IMR-90 (cell line): ENCODE measurements around the gene INPP5D. TPM values are rescaled to one million over a fixed set of nuclear protein-coding genes. Genes with fewer than 3 reads are reported as not detected.

ENCODE experiments used
- ATAC-seq: fragments of 200-7000 bp; cut with Tn5 transposase; 2 replicates; pipeline ENCODE4 v1.9.1; 2020; ENCODE audit warnings: low read depth, mild to moderate bottlenecking, moderate library complexity
- BruUV-seq: library from RNA; stranded (reverse); fragments of 400-500 nt; replicated peaks from 2 replicates; lab custom pipeline; 2021; lab: Mats Ljungman, UMichigan
- CTCF ChIA-PET: fragments of 300-600 bp; formaldehyde crosslinking; extraction: SDS; loops from one replicate; lab custom pipeline; 2021; ENCODE audit warnings: antibody characterized with exemption; lab: Yijun Ruan, JAX
- POLR2A ChIA-PET: fragments of 300-600 bp; sonication (Branson Sonifier 250); formaldehyde crosslinking; loops from one replicate; lab custom pipeline; 2022; ENCODE audit warnings: antibody characterized with exemption; ENCODE audit not compliant: unreplicated experiment; lab: Charles Lee
- DNase-seq: peaks from one replicate; pipeline ENCODE4 v3.0.0; 2013
- H2AFZ ChIP-seq: replicated peaks from 2 replicates; pipeline ENCODE3; 2013; ENCODE audit warnings: low read length, mild to moderate bottlenecking; ENCODE audit not compliant: poor library complexity
- H2AK5ac ChIP-seq: 2 replicates; pipeline ENCODE4 v1.6.1; 2013; ENCODE audit warnings: low read depth, low read length, inconsistent platforms
- H2AK9ac ChIP-seq: replicated peaks from 2 replicates; pipeline ENCODE3; 2013; ENCODE audit warnings: mild to moderate bottlenecking, low read depth, low read length, moderate library complexity; ENCODE audit not compliant: poor library complexity
- H2BK120ac ChIP-seq: 2 replicates; pipeline ENCODE4 v1.6.1; 2013; ENCODE audit warnings: low read depth, low read length, inconsistent platforms
- H2BK15ac ChIP-seq: 3 replicates; pipeline ENCODE4 v1.6.1; 2013; ENCODE audit warnings: low read depth, low read length, inconsistent platforms
- H2BK20ac ChIP-seq: 2 replicates; pipeline ENCODE4 v1.6.1; 2013; ENCODE audit warnings: low read depth, mild to moderate bottlenecking, inconsistent platforms, low read length, moderate library complexity
- H2BK5ac ChIP-seq: 2 replicates; pipeline ENCODE4 v1.6.1; 2013; ENCODE audit warnings: mild to moderate bottlenecking, low read depth, low read length, inconsistent platforms; ENCODE audit not compliant: poor library complexity, severe bottlenecking
- H3K14ac ChIP-seq: replicated peaks from 2 replicates; pipeline ENCODE4 v1.6.1; 2013; ENCODE audit warnings: low read depth, low read length, inconsistent platforms
- H3K18ac ChIP-seq: 2 replicates; pipeline ENCODE4 v1.6.1; 2013; ENCODE audit warnings: low read depth, low read length, control low read depth
- H3K23ac ChIP-seq: 2 replicates; pipeline ENCODE4 v1.6.1; 2013; ENCODE audit warnings: low read depth, low read length, inconsistent platforms
- H3K27ac ChIP-seq: 2 replicates; pipeline ENCODE4 v1.5.1; 2013; ENCODE audit warnings: mild to moderate bottlenecking, control low read depth, low read length; ENCODE audit not compliant: insufficient read depth
- H3K27me3 ChIP-seq: 2 replicates; pipeline ENCODE4 v1.6.1; 2013; ENCODE audit warnings: low read length; ENCODE audit not compliant: control insufficient read depth, insufficient read depth
- H3K36me3 ChIP-seq: 2 replicates; pipeline ENCODE4 v1.6.1; 2013; ENCODE audit warnings: low read length, mixed read lengths; ENCODE audit not compliant: control insufficient read depth, insufficient read depth
- H3K4ac ChIP-seq: 2 replicates; pipeline ENCODE4 v1.6.1; 2013; ENCODE audit warnings: low read depth, low read length, inconsistent platforms
- H3K4me1 ChIP-seq: 2 replicates; pipeline ENCODE4 v1.6.1; 2013; ENCODE audit warnings: low read length, mixed read lengths; ENCODE audit not compliant: control insufficient read depth, insufficient read depth
- H3K4me2 ChIP-seq: 2 replicates; pipeline ENCODE4 v1.6.1; 2013; ENCODE audit warnings: low read depth, mild to moderate bottlenecking, control low read depth, low read length, moderate library complexity
- H3K4me3 ChIP-seq: 2 replicates; pipeline ENCODE4 v1.5.1; 2013; ENCODE audit warnings: low read depth, mild to moderate bottlenecking, control low read depth, low read length, moderate library complexity; ENCODE audit not compliant: insufficient read depth
- H3K56ac ChIP-seq: 2 replicates; pipeline ENCODE4 v1.6.1; 2013; ENCODE audit warnings: low read length, inconsistent platforms; ENCODE audit not compliant: insufficient read depth; ENCODE audit errors: extremely low read depth
- H3K79me1 ChIP-seq, 2 experiments: 2 replicates each; pipeline ENCODE4 v1.6.1; 2013; ENCODE audit warnings: low read length in 2 of 2, inconsistent platforms in 1 of 2, low read depth in 1 of 2
- H3K9ac ChIP-seq: 2 replicates; pipeline ENCODE4 v1.6.1; 2013; ENCODE audit warnings: low read depth, low read length, control low read depth
- H3K9me1 ChIP-seq: 2 replicates; pipeline ENCODE4 v1.6.1; 2013; ENCODE audit warnings: low read length, inconsistent platforms; ENCODE audit not compliant: insufficient read depth
- H3K9me3 ChIP-seq: 2 replicates; pipeline ENCODE4 v1.6.1; 2013; ENCODE audit warnings: low read length; ENCODE audit not compliant: control insufficient read depth, insufficient read depth
- H4K20me1 ChIP-seq: 2 replicates; pipeline ENCODE4 v1.6.1; 2013; ENCODE audit warnings: low read length, inconsistent platforms; ENCODE audit not compliant: insufficient read depth
- H4K5ac ChIP-seq: 2 replicates; pipeline ENCODE4 v1.6.1; 2013; ENCODE audit warnings: mild to moderate bottlenecking, low read depth, low read length, control low read depth
- H4K8ac ChIP-seq, 2 experiments: 2 replicates each; pipeline ENCODE4 v1.6.1; 2013; ENCODE audit warnings: low read depth in 2 of 2, low read length in 2 of 2, control low read depth in 1 of 2, inconsistent platforms in 1 of 2
- H4K91ac ChIP-seq: 2 replicates; pipeline ENCODE4 v1.6.1; 2013; ENCODE audit warnings: low read depth, low read length, inconsistent platforms; ENCODE audit not compliant: insufficient read depth
- BHLHE40 ChIP-seq: fragments of 150-350 bp; IDR thresholded peaks from 2 replicates; pipeline ENCODE4 v1.6.1; 2016; ENCODE audit warnings: mild to moderate bottlenecking, low read depth, low read length
- CEBPB ChIP-seq: IDR thresholded peaks from 2 replicates; pipeline ENCODE4 v1.6.1; 2012; ENCODE audit warnings: low read depth, low read length, improper control_type of control experiment
- CHD1 ChIP-seq: IDR thresholded peaks from 2 replicates; pipeline ENCODE4 v1.6.1; 2012; ENCODE audit warnings: low read depth, low read length, improper control_type of control experiment
- CTCF ChIP-seq: conservative IDR thresholded peaks from 2 replicates; pipeline ENCODE4 v1.5.1; 2012; ENCODE audit warnings: mild to moderate bottlenecking, low read depth, low read length, improper control_type of control experiment
- ELK1 ChIP-seq: fragments of 150-350 bp; IDR thresholded peaks from 2 replicates; pipeline ENCODE4 v1.6.1; 2016; ENCODE audit warnings: low read depth, mild to moderate bottlenecking, low read length, moderate library complexity, borderline replicate concordance
- FOS ChIP-seq: fragments of 150-350 bp; IDR thresholded peaks from 2 replicates; pipeline ENCODE4 v1.6.1; 2016; ENCODE audit warnings: low read depth, low read length
- MAFK ChIP-seq: IDR thresholded peaks from 2 replicates; pipeline ENCODE4 v1.6.1; 2012; ENCODE audit warnings: low read depth, low read length, improper control_type of control experiment
- MAZ ChIP-seq: IDR thresholded peaks from 2 replicates; pipeline ENCODE4 v1.6.1; 2012; ENCODE audit warnings: low read depth, mild to moderate bottlenecking, low read length, improper control_type of control experiment, moderate library complexity, borderline replicate concordance
- MXI1 ChIP-seq: IDR thresholded peaks from 2 replicates; pipeline ENCODE4 v1.6.1; 2012; ENCODE audit warnings: low read depth, mild to moderate bottlenecking, low read length, moderate library complexity, borderline replicate concordance
- NFE2L2 ChIP-seq: fragments of 150-350 bp; IDR thresholded peaks from 2 replicates; pipeline ENCODE4 v1.6.1; 2016; ENCODE audit warnings: low read depth, mild to moderate bottlenecking, low read length
- POLR2A ChIP-seq: IDR thresholded peaks from 2 replicates; pipeline ENCODE4 v1.6.1; 2012; ENCODE audit warnings: mild to moderate bottlenecking, low read depth, low read length
- RAD21 ChIP-seq: IDR thresholded peaks from 2 replicates; pipeline ENCODE4 v1.6.1; 2012; ENCODE audit warnings: low read length, improper control_type of control experiment
- RCOR1 ChIP-seq: IDR thresholded peaks from 2 replicates; pipeline ENCODE4 v1.6.1; 2012; ENCODE audit warnings: mild to moderate bottlenecking, low read length, improper control_type of control experiment; ENCODE audit not compliant: insufficient replicate concordance
- RFX5 ChIP-seq: IDR thresholded peaks from 2 replicates; pipeline ENCODE4 v1.8.0; 2012; ENCODE audit warnings: low read depth, mild to moderate bottlenecking, low read length, moderate library complexity
- SMC3 ChIP-seq: fragments of 150-350 bp; IDR thresholded peaks from 2 replicates; pipeline ENCODE4 v1.6.1; 2016; ENCODE audit warnings: low read depth, mild to moderate bottlenecking, antibody characterized with exemption, low read length, moderate library complexity
- USF2 ChIP-seq: fragments of 150-350 bp; IDR thresholded peaks from 2 replicates; pipeline ENCODE4 v1.6.1; 2017; ENCODE audit warnings: mild to moderate bottlenecking, antibody characterized with exemption, low read length, low read depth
- WGBS, 2 experiments: methylation state at CpG; one replicate each; pipeline versions ENCODE4 v1.1.5 to v1.1.7; 2013; ENCODE audit warnings: missing lambda C conversion rate in 2 of 2; ENCODE audit not compliant: insufficient read length in 1 of 2; ENCODE audit errors: extremely low coverage in 2 of 2; 5-methylcytosine and 5-hydroxymethylcytosine counted together
- dilution Hi-C: fragments of 300-500 bp; cut with HindIII; formaldehyde crosslinking; loops from one replicate; pipeline ENCODE4 v1.14.3; 2018; ENCODE audit warnings: low sequenced_read_pairs; ENCODE audit not compliant: unreplicated experiment
- in situ Hi-C: fragments of 300-500 bp; cut with MboI; formaldehyde crosslinking; loops from 3 replicates; pipeline ENCODE4 v1.14.3; 2019; ENCODE audit warnings: low sequenced_read_pairs, inconsistent platforms, mixed read lengths
- intact Hi-C: fragments of 100-400 bp; cut with micrococcal nuclease; formaldehyde crosslinking; loops from 2 replicates; pipeline ENCODE4 v1.10.0; 2022
- polyA plus RNA-seq, 3 experiments: library from polyadenylated mRNA; depleted of rRNA; stranded (reverse); fragments of >200 nt; gene quantifications; 2 replicates each; pipeline ENCODE4 v1.2.3, GENCODE V29; 2012; ENCODE audit warnings: low replicate concordance in 1 of 3
- total RNA-seq: library from RNA; depleted of rRNA; stranded (reverse); fragments of >200 nt; gene quantifications from 2 replicates; pipeline ENCODE4 v1.2.3, GENCODE V29; 2012

INPP5D gene
- total and polyA plus RNA-seq, 2 of the 4 experiments (the other 2 are of a cell fraction) = 0.18 to 0.29 TPM

- POLR2A ChIA-PET = no interaction called here
- H2BK5ac ChIP-seq = no peak overlapping the region
- no CpG with 5 or more reads among the region's 4 CpGs for WGBS, 2 experiments
Measured at GRCh38 chr2:233105930-233106329, 45.8 kb downstream of the INPP5D start.

More at GRCh38 chr2:233105930-233106329, 45.8 kb downstream of the INPP5D start:
- no peaks in the 10 kb centered on the region for H3K79me1 ChIP-seq
- no TSS peak for BruUV-seq
- no peak overlapping the region for H3K9ac ChIP-seq
- intact Hi-C loops = no loop called here
- H2AK9ac ChIP-seq = no peak overlapping the region
- H4K5ac ChIP-seq = no peak overlapping the region
- no peaks in the 10 kb centered on the region for H3K36me3 ChIP-seq
- H3K4ac ChIP-seq = no peak overlapping the region
- H3K27ac ChIP-seq = no peak overlapping the region
- dilution Hi-C loops = no loop called here
- no peaks in the 10 kb centered on the region for H3K9me3 ChIP-seq
- H3K56ac ChIP-seq = no peak overlapping the region
- no peaks in the 10 kb centered on the region for H3K4me1 ChIP-seq
- H3K4me2 ChIP-seq = no peak overlapping the region
- no peaks in the 10 kb centered on the region for H4K20me1 ChIP-seq
- H2BK15ac ChIP-seq = no peak overlapping the region
- H2AFZ ChIP-seq = no peak overlapping the region
- CTCF ChIA-PET = no interaction called here
- no peak overlapping the region for H3K4me3 ChIP-seq
- no peak for TF ChIP-seq SMC3
- TF ChIP-seq MXI1 = no peak
- no peak for TF ChIP-seq MAFK
- no peak for TF ChIP-seq MAZ
- no peak for TF ChIP-seq CTCF
- no peak for TF ChIP-seq BHLHE40
- TF ChIP-seq RFX5 = no peak
- no peak for TF ChIP-seq RCOR1
- TF ChIP-seq NFE2L2 = no peak
- no peak for TF ChIP-seq USF2
- no peak for TF ChIP-seq RAD21
- no peak for TF ChIP-seq ELK1
- no peak for TF ChIP-seq CEBPB
- TF ChIP-seq POLR2A = no peak
- TF ChIP-seq CHD1 = no peak
- no peak for TF ChIP-seq FOS
- no peak overlapping the region for H2AK5ac ChIP-seq
- H3K23ac ChIP-seq = no peak overlapping the region
- no peak for DNase-seq
- no peak overlapping the region for H3K18ac ChIP-seq
- H3K9me1 ChIP-seq = no peaks in the 10 kb centered on the region
- no peak overlapping the region for H3K14ac ChIP-seq
- no peak overlapping the region for H4K8ac ChIP-seq
- H4K91ac ChIP-seq = no peak overlapping the region
- ATAC-seq = no peak
- no peak overlapping the region for H2BK20ac ChIP-seq
- in situ Hi-C loops = no loop called here
- H3K27me3 ChIP-seq = peaks cover 9% of the 10 kb centered on the region
- no peak overlapping the region for H2BK120ac ChIP-seq
